HFFc6 (cell line): Measurements from ENCODE around the gene CALCR. TPM values are rescaled to one million over a fixed set of nuclear protein-coding genes. Genes with fewer than 3 reads are reported as not detected.

Experiments
- DNase-seq: peaks from one replicate; pipeline ENCODE4 v3.0.0-alpha.2; 2018
- H3K27ac Mint-ChIP-seq: 2 replicates; pipeline ENCODE4 v1.8.0; 2020; ENCODE audit warnings: mild to moderate bottlenecking, mixed read lengths
- H3K27me3 Mint-ChIP-seq: 2 replicates; pipeline ENCODE4 v1.8.0; 2021; ENCODE audit warnings: mild to moderate bottlenecking, moderate library complexity, mixed read lengths; ENCODE audit not compliant: insufficient read depth
- H3K36me3 Mint-ChIP-seq: 2 replicates; pipeline ENCODE4 v1.8.0; 2021; ENCODE audit warnings: low read depth, mixed read lengths
- H3K4me1 Mint-ChIP-seq: 2 replicates; pipeline ENCODE4 v1.8.0; 2020; ENCODE audit warnings: low read depth, mixed read lengths
- H3K4me3 Mint-ChIP-seq: 2 replicates; pipeline ENCODE4 v1.8.0; 2020; ENCODE audit warnings: mild to moderate bottlenecking, moderate library complexity, mixed read lengths
- H3K9me3 Mint-ChIP-seq: 2 replicates; pipeline ENCODE4 v1.8.0; 2020; ENCODE audit warnings: mild to moderate bottlenecking, mixed read lengths
- total RNA-seq, 6 experiments: library from RNA; stranded (reverse); fragmentation: NEBNext Ultra II Directional; extraction: Animal tissue kit (Norgen Biotek cat#: 25700); gene quantifications; 2 replicates in 1 of 6; 3 replicates in 5 of 6; pipeline ENCODE4 v1.2.3, GENCODE V29; 2021
- TF ChIP-seq, protein P1 (sequence below): fragments of 200-600 bp; sonication (generic); IDR thresholded peaks from 2 replicates; pipeline ENCODE4 v1.5.0; 2021; ENCODE audit warnings: antibody characterized with exemption, mild to moderate bottlenecking

The CALCR gene
- total RNA-seq, 6 experiments from 2014 or later, result not detected

DNA sequence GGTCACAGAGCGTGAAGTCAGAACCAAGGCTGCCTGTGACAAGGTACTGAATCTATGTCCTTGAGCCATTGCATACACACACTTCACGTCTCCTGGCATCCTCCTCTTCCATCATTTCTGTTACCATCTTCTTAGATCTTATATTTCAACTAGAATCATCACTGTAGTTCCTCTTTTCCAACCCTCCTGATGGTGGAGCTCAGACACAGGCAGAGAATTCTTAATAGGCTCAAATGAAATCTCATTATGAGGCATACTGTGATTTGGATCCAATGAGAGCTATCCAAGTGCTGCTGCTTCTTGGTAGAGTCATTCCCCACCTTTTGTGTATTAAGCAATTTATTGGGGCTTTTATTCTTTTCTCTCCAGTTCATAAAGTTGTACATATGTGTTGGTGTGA lies 113.2 kb downstream of the CALCR start:
- DNase-seq, result no peak
- no peaks in the 10 kb centered on the region for H3K36me3 Mint-ChIP-seq
- H3K9me3 Mint-ChIP-seq, result no peaks in the 10 kb centered on the region
- TF ChIP-seq, protein P1, sequence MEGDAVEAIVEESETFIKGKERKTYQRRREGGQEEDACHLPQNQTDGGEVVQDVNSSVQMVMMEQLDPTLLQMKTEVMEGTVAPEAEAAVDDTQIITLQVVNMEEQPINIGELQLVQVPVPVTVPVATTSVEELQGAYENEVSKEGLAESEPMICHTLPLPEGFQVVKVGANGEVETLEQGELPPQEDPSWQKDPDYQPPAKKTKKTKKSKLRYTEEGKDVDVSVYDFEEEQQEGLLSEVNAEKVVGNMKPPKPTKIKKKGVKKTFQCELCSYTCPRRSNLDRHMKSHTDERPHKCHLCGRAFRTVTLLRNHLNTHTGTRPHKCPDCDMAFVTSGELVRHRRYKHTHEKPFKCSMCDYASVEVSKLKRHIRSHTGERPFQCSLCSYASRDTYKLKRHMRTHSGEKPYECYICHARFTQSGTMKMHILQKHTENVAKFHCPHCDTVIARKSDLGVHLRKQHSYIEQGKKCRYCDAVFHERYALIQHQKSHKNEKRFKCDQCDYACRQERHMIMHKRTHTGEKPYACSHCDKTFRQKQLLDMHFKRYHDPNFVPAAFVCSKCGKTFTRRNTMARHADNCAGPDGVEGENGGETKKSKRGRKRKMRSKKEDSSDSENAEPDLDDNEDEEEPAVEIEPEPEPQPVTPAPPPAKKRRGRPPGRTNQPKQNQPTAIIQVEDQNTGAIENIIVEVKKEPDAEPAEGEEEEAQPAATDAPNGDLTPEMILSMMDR, result no peak
- H3K27ac Mint-ChIP-seq, result no peak overlapping the region
- H3K4me1 Mint-ChIP-seq, result no peaks in the 10 kb centered on the region
- no peak overlapping the region for H3K4me3 Mint-ChIP-seq
- peaks cover 6% of the 10 kb centered on the region for H3K27me3 Mint-ChIP-seq

DNA sequence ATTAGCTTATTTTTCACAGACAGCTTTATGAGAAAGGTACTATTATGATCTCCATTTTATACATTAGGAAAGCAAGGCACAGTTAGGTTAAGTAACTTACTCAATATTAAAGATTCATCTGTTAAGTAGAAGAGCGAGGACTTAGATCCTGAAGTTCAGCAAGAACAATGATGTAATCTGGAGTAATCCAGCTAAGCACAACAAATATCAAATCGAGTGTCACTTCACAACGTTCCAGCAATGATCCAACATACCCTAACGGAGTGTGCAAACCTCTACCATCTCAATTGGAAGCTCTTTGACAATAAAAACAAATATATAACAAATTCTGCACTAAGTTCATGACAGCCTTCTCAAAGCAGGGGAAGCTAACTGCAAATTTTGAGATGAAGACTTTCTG lies 121.3 kb downstream of the CALCR start:
- Mint-ChIP-seq H3K36me3 (no peaks in the 10 kb centered on the region), H3K27me3 (peaks cover 4% of the 10 kb centered on the region), H3K27ac (no peak overlapping the region), H3K4me1 (no peaks in the 10 kb centered on the region), H3K4me3 (no peak overlapping the region), H3K9me3 (no peaks in the 10 kb centered on the region)
- TF ChIP-seq, protein P1, result no peak
- no peak for DNase-seq

DNA sequence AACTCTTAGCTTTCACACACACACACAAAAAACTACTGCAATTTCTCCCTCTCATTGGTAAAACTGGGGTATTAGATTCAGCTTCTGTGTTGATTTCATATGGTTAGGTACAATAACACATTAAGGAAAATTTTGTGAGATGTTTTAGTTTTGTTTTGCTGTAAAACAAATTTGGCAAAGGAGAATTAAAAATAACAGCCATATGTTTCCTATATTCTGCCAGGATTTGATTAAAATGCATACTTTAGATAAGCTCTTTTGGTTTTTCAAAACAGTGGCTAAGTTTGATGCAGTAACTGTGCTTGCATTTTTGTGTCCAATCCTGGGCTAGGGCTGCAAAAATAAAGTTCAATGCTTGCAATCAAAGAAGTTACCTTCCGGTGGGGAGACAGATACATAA lies 126.3 kb downstream of the CALCR start:
- Mint-ChIP-seq H3K27me3 (peaks cover 2% of the 10 kb centered on the region; the same call in 1 of the 2 replicates), H3K4me3 (no peak overlapping the region), H3K4me1 (no peaks in the 10 kb centered on the region), H3K36me3 (no peaks in the 10 kb centered on the region), H3K27ac (no peak overlapping the region), H3K9me3 (no peaks in the 10 kb centered on the region)
- TF ChIP-seq, protein P1, result no peak
- no peak for DNase-seq

DNA sequence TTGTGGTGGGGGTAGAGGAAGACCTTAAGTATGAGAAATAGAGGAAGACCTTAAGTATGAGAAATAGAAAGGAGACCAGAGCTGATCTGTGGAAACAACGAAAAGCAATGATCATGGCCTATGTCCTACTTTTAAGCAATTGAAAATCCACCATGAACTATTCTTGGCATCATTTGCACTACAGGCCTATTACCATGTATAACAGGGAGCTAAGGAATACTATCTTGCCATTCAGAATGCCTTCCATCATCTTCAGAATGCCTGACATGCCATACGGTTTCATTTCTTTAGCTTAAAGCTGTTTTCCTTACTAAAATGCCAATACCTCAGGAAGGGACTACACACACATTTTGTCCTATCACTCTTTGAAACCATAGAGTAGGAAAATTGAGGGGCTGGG lies 127.0 kb downstream of the CALCR start:
- H3K36me3 Mint-ChIP-seq, result no peaks in the 10 kb centered on the region
- no peak overlapping the region for H3K27ac Mint-ChIP-seq
- no peak overlapping the region for H3K4me3 Mint-ChIP-seq
- peaks cover 7% of the 10 kb centered on the region for H3K27me3 Mint-ChIP-seq
- no peak for DNase-seq
- H3K9me3 Mint-ChIP-seq, result no peaks in the 10 kb centered on the region
- H3K4me1 Mint-ChIP-seq, result no peaks in the 10 kb centered on the region
- TF ChIP-seq, protein P1, result no peak

DNA sequence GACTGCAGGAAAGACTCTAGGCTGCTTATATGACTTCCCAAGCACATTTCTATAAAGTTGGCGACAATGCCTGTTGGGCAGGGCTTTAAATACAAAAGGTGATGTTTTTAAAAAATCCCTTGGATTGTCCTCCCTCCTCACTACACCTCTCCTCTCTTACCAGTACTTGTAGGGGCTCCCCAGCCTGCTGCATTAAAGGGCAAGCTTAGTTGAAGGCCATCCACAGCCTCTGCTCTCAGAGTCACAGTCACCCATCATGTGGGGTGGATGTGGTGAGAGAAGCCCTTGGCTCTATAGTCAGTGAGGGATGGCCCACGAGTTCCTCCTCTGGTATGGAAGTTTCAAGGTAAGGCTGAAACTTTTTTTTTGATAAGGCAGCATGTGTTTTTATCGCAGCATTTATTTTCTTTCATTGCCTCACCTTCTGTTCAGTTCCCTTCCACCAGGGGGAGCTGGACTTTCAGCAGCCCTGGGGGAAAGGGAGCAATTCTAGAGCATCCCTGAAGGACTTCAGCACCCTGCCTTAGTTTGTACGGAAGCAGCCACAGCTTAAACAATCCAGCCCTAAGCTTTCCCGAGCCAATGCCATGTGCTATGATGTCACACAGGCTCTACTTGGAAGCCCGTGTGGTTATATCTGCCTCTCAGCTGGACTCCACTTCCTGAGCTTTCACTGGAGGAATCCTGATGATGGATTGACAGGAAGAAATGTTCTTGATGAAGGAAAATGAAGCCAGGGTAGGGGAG lies 131.9 kb downstream of the CALCR start:
- DNase-seq, result peak; percentile 37
- Mint-ChIP-seq H3K4me3 (no peak overlapping the region), H3K4me1 (no peaks in the 10 kb centered on the region), H3K9me3 (no peaks in the 10 kb centered on the region), H3K36me3 (no peaks in the 10 kb centered on the region), H3K27me3 (peaks cover 8% of the 10 kb centered on the region), H3K27ac (no peak overlapping the region)
- TF ChIP-seq, protein P1, result peak; percentile 88
